GM23248 (cell line): Measurements from ENCODE around the gene ING3. TPM values are rescaled to one million over a fixed set of nuclear protein-coding genes. Genes with fewer than 3 reads are reported as not detected.

ENCODE experiments used
- DNase-seq: peaks from one replicate; pipeline ENCODE4 v3.0.0-alpha.2; 2015
- H2AFZ ChIP-seq: fragments of 200-600 bp; sonication (generic); 2 replicates; pipeline ENCODE4 v1.6.1; 2016; ENCODE audit warnings: antibody characterized with exemption
- H3F3A ChIP-seq: fragments of 200-600 bp; sonication (generic); 2 replicates; pipeline ENCODE4 v1.6.1; 2016; ENCODE audit warnings: mild to moderate bottlenecking, antibody characterized with exemption, mixed run types; ENCODE audit not compliant: insufficient read depth
- H3K27ac ChIP-seq: fragments of 200-600 bp; sonication (generic); 2 replicates; pipeline ENCODE4 v1.5.1; 2016; ENCODE audit warnings: mild to moderate bottlenecking
- H3K27me3 ChIP-seq: fragments of 200-600 bp; sonication (generic); replicated peaks from 2 replicates; pipeline ENCODE4 v1.6.1; 2016; ENCODE audit warnings: mild to moderate bottlenecking; ENCODE audit not compliant: insufficient read depth
- H3K36me3 ChIP-seq: fragments of 200-600 bp; sonication (generic); 2 replicates; pipeline ENCODE4 v1.6.1; 2016; ENCODE audit warnings: low read depth, mild to moderate bottlenecking
- H3K4me1 ChIP-seq: fragments of 200-600 bp; sonication (generic); 2 replicates; pipeline ENCODE4 v1.6.1; 2016; ENCODE audit warnings: mild to moderate bottlenecking; ENCODE audit not compliant: insufficient read depth
- H3K4me2 ChIP-seq: fragments of 200-600 bp; sonication (generic); one replicate; pipeline ENCODE4 v1.6.1; 2016; ENCODE audit warnings: mild to moderate bottlenecking; ENCODE audit not compliant: unreplicated experiment
- H3K4me3 ChIP-seq: fragments of 200-600 bp; sonication (generic); 2 replicates; pipeline ENCODE4 v1.5.1; 2016; ENCODE audit warnings: mild to moderate bottlenecking
- H3K79me2 ChIP-seq: fragments of 200-600 bp; sonication (generic); 2 replicates; pipeline ENCODE4 v1.6.1; 2016; ENCODE audit warnings: mild to moderate bottlenecking; ENCODE audit not compliant: insufficient read depth
- H3K9ac ChIP-seq: fragments of 200-600 bp; sonication (generic); 2 replicates; pipeline ENCODE4 v1.6.1; 2016; ENCODE audit warnings: mild to moderate bottlenecking
- H3K9me2 ChIP-seq: fragments of 200-600 bp; sonication (generic); 2 replicates; pipeline ENCODE4 v1.6.1; 2016; ENCODE audit warnings: mixed run types, mild to moderate bottlenecking, moderate library complexity; ENCODE audit not compliant: insufficient read depth
- H3K9me3 ChIP-seq: fragments of 200-600 bp; sonication (generic); one replicate; pipeline ENCODE4 v1.6.1; 2017; ENCODE audit warnings: low read depth
- H4K20me1 ChIP-seq: fragments of 200-600 bp; sonication (generic); 2 replicates; pipeline ENCODE4 v1.6.0; 2016; ENCODE audit not compliant: insufficient read depth
- EZH2 ChIP-seq: fragments of 200-600 bp; sonication (generic); IDR thresholded peaks from 2 replicates; pipeline ENCODE4 v1.6.1; 2018; ENCODE audit warnings: antibody characterized with exemption, mild to moderate bottlenecking; ENCODE audit not compliant: insufficient read depth, poor library complexity, severe bottlenecking
- EZH2phosphoT487 ChIP-seq: fragments of 200-600 bp; sonication (generic); IDR thresholded peaks from 2 replicates; pipeline ENCODE4 v1.6.1; 2018; ENCODE audit warnings: antibody characterized with exemption, moderate library complexity, mild to moderate bottlenecking, low read depth; ENCODE audit not compliant: insufficient read depth
- WGBS, 2 experiments: methylation state at CpG; one replicate each; pipeline ENCODE4 v1.1.6; 2015 to 2017; ENCODE audit warnings: low lambda C conversion rate in 2 of 2, low coverage in 1 of 2; ENCODE audit errors: missing lambda C conversion rate in 2 of 2; 5-methylcytosine and 5-hydroxymethylcytosine counted together
- in situ Hi-C: fragments of 300-500 bp; cut with MboI; formaldehyde crosslinking; loops from 2 replicates; pipeline ENCODE4 v1.15.0; 2020
- polyA plus RNA-seq: library from polyadenylated mRNA; unstranded; fragments of >200 nt; fragmentation: Nextera tagmentation; extraction: Ambion mirVana; gene quantifications from 2 replicates; pipeline ENCODE4 v1.2.1, GENCODE V29; 2016
- total RNA-seq: library from RNA; depleted of rRNA; stranded (reverse); fragments of >200 nt; shearing (Covaris generic); gene quantifications from 2 replicates; pipeline ENCODE4 v1.2.3, GENCODE V29; 2014

The ING3 gene
- total and polyA plus RNA-seq, 2 experiments from 2014 or later = 10.1 to 27.0 TPM

DNA sequence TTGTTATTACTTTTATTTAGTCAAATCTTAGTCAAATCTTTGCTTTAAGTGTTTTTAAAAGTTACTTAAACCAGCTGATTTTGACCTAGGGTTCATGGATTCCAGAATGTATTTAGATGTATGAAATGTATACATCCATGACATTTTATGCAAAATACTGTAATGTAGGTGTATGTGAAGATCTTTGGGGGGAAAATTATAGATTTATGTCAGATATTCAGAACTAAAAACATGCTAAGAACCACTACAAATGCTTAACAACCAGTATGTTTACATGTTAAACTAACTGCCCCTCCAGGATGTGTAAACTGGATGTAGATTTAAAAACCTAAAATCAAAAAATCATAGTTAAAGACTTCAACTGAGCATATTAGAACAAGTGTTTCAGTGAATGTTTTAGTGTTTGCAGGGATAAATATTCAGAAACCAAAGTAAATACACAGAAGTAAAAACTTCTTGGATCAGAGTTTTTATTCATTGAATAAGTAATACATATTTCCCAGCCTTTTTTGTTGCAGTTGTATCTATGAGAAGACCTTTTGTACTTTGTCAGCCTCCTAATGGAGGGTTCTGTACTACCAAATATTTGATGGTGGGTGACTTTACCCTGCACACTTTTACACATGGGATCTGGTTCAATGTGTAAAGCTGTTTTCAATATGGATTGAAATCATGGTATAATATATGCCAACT lies 41.8 kb downstream of the ING3 start:
- peak overlapping the region; percentile 65 for H3K27ac ChIP-seq
- peaks cover 61% of the 10 kb centered on the region for H3K4me1 ChIP-seq
- no peaks in the 10 kb centered on the region for H3K36me3 ChIP-seq
- H3K9me3 ChIP-seq = no peaks in the 10 kb centered on the region
- no peak for DNase-seq
- H3K4me2 ChIP-seq = peak overlapping the region; percentile 91
- H3K79me2 ChIP-seq = peaks cover 67% of the 10 kb centered on the region
- no peak for TF ChIP-seq EZH2
- no peak for TF ChIP-seq EZH2phosphoT487
- peak overlapping the region; percentile 78 for H3K4me3 ChIP-seq
- H3K9ac ChIP-seq = peak overlapping the region; percentile 78
- no peak overlapping the region for H2AFZ ChIP-seq
- in situ Hi-C loops = loop anchor here (25.0 kb wide), 2 partner anchors 345 to 545 kb away; partner anchors contain the start of gene WNT16
- no peaks in the 10 kb centered on the region for H3K27me3 ChIP-seq
- no peaks in the 10 kb centered on the region for H4K20me1 ChIP-seq
- peaks cover 66% of the 10 kb centered on the region for H3F3A ChIP-seq
- no peaks in the 10 kb centered on the region for H3K9me2 ChIP-seq

DNA sequence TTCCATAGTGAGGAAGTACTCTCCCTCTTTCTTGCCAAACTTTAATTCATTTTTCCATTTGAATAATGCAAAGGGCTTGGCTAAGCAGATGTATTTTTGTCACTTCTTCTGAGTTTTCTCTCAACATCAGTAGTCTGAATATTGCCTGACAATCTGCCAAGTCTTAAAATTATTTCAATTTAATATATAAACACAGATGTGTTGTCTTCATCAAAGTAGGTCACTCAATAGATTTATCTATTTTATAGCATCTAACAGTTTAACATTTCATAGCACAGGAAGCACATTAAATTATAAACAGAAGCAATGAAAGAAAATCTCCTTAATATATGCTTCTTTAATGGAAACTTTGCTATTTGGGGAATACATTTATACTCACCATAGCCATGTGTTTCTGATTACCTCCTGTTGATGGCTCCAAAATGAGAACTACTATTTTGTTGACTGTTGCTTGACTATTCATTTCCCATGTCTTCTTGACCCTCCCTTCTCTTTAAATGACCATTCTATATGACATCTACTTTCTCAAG lies 42.5 kb downstream of the ING3 start:
- H3K9me3 ChIP-seq = no peaks in the 10 kb centered on the region
- peaks cover 61% of the 10 kb centered on the region for H3K4me1 ChIP-seq
- peaks cover 63% of the 10 kb centered on the region for H3F3A ChIP-seq
- peak overlapping the region; percentile 91 for H3K4me2 ChIP-seq
- in situ Hi-C loops = loop anchor here (25.0 kb wide), 2 partner anchors 344 to 544 kb away; partner anchors contain the start of gene WNT16
- H3K4me3 ChIP-seq = peak overlapping the region; percentile 78; the same call in 1 of the 2 replicates
- H2AFZ ChIP-seq = no peak overlapping the region
- no peaks in the 10 kb centered on the region for H3K27me3 ChIP-seq
- H3K36me3 ChIP-seq = no peaks in the 10 kb centered on the region
- H4K20me1 ChIP-seq = no peaks in the 10 kb centered on the region
- peak; percentile 57 for DNase-seq
- no peak overlapping the region for H3K27ac ChIP-seq
- H3K9ac ChIP-seq = no peak overlapping the region
- H3K79me2 ChIP-seq = peaks cover 67% of the 10 kb centered on the region
- no peaks in the 10 kb centered on the region for H3K9me2 ChIP-seq
- TF ChIP-seq EZH2phosphoT487 (no peak), EZH2 (no peak)

DNA sequence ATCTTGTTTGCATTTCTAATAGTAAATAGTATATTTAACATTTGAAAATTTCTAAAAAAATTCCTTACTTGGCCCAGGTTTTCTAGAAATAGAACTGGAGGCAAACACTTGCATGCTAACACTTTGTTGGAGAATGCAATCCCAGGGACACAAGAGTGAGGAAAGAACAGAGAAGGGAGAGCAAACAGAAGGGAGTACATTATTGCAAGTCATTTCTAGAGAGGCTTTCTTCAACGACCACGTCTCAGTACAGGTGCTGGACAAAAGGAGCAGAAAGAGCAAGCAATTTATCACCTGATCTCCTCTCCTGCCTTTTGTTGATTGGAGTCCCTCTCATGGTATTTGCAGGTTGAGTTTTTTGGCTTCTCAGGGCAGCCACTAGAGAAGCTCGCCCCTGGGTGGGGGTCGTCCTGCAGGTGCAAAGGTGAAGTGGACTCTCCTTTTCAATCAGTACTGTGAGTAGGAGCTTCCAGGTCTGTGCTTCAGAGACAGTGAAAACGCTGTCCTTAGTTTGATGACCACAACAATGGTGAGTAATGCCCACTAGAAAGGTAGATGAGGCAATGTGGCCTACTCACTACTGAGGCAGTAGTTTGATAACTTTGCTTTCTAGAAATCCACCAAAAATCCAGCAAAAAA lies 43.1 kb downstream of the ING3 start:
- WGBS, 2 experiments = 27 to 38% methylated on average over 5 of the region's 5 CpGs
- Histone ChIP-seq H3K4me3 (no peak overlapping the region; the same call in 1 of the 2 replicates), H3K9ac (no peak overlapping the region), H2AFZ (no peak overlapping the region), H3K4me1 (peaks cover 61% of the 10 kb centered on the region), H3K79me2 (peaks cover 67% of the 10 kb centered on the region), H4K20me1 (no peaks in the 10 kb centered on the region), H3K36me3 (no peaks in the 10 kb centered on the region), H3K27ac (no peak overlapping the region), H3F3A (peaks cover 57% of the 10 kb centered on the region), H3K4me2 (peak overlapping the region; percentile 91), H3K9me3 (no peaks in the 10 kb centered on the region), H3K9me2 (no peaks in the 10 kb centered on the region), H3K27me3 (no peaks in the 10 kb centered on the region)
- DNase-seq = peak; percentile 87
- TF ChIP-seq EZH2phosphoT487 (no peak), EZH2 (no peak)
- in situ Hi-C loops = loop anchor here (25.0 kb wide), 2 partner anchors 344 to 544 kb away; partner anchors contain the start of gene WNT16

- H3K4me1 ChIP-seq = peaks cover 64% of the 10 kb centered on the region
- H2AFZ ChIP-seq = no peak overlapping the region
- no peak overlapping the region for H3K27ac ChIP-seq
- in situ Hi-C loops = loop anchor here (25.0 kb wide), 2 partner anchors 343 to 543 kb away; partner anchors contain the start of gene WNT16
- DNase-seq = no peak
- no peak overlapping the region for H3K9ac ChIP-seq
- peaks cover 47% of the 10 kb centered on the region for H3F3A ChIP-seq
- no peak for TF ChIP-seq EZH2
- H4K20me1 ChIP-seq = no peaks in the 10 kb centered on the region
- H3K9me3 ChIP-seq = no peaks in the 10 kb centered on the region
- no peaks in the 10 kb centered on the region for H3K36me3 ChIP-seq
- H3K9me2 ChIP-seq = no peaks in the 10 kb centered on the region
- H3K79me2 ChIP-seq = peaks cover 74% of the 10 kb centered on the region
- H3K27me3 ChIP-seq = no peaks in the 10 kb centered on the region
- WGBS, 2 experiments = 89 to 94% methylated on average over 5 of the region's 5 CpGs
- H3K4me2 ChIP-seq = peak overlapping the region; percentile 41
- H3K4me3 ChIP-seq = no peak overlapping the region
Measured at GRCh38 chr7:120994512-120995410, 44.2 kb downstream of the ING3 start.
